KOPT-K1 (cell line): ENCODE data around the gene DGCR6L.
"Not testable (repeated sequence)": the region's sequence is repeated elsewhere in the genome, so short reads cannot be mapped to it uniquely, and the experiment has no call there.

Experiments
- H3K27ac ChIP-seq: fragments of 200-600 bp; sonication (generic); 2 replicates; pipeline ENCODE4 v1.5.1; 2016; ENCODE audit warnings: antibody characterized with exemption, mild to moderate bottlenecking, low read depth, low read length; ENCODE audit not compliant: poor library complexity, severe bottlenecking
- H3K36me3 ChIP-seq: fragments of 200-600 bp; sonication (generic); 2 replicates; pipeline ENCODE4 v1.5.1; 2017; ENCODE audit warnings: antibody characterized with exemption, mild to moderate bottlenecking, low read length, moderate library complexity; ENCODE audit not compliant: insufficient read depth
- H3K9me3 ChIP-seq: fragments of 200-600 bp; sonication (generic); 2 replicates; pipeline ENCODE4 v1.5.1; 2017; ENCODE audit warnings: antibody characterized with exemption, low read length, mild to moderate bottlenecking; ENCODE audit not compliant: insufficient read depth, poor library complexity, severe bottlenecking

Gene DGCR6L

GRCh38 chr22:20281473-20281872 lies 38.4 kb downstream of the DGCR6L start:
- not testable (repeated sequence) for H3K9me3 ChIP-seq, H3K27ac ChIP-seq, H3K36me3 ChIP-seq

GRCh38 chr22:20280866-20281265 lies 39.0 kb downstream of the DGCR6L start:
- no peaks in the 10 kb centered on the region for H3K36me3 ChIP-seq
- no peak overlapping the region for H3K27ac ChIP-seq
- H3K9me3 ChIP-seq, result no peaks in the 10 kb centered on the region

GRCh38 chr22:20280163-20280562 lies 39.7 kb downstream of the DGCR6L start:
- H3K9me3 ChIP-seq, H3K36me3 ChIP-seq, H3K27ac ChIP-seq: not testable (repeated sequence)

- Histone ChIP-seq H3K36me3 (no peaks in the 10 kb centered on the region), H3K9me3 (no peaks in the 10 kb centered on the region), H3K27ac (no peak overlapping the region)
Measured at GRCh38 chr22:20279662-20280134, 40.2 kb downstream of the DGCR6L start.

DNA sequence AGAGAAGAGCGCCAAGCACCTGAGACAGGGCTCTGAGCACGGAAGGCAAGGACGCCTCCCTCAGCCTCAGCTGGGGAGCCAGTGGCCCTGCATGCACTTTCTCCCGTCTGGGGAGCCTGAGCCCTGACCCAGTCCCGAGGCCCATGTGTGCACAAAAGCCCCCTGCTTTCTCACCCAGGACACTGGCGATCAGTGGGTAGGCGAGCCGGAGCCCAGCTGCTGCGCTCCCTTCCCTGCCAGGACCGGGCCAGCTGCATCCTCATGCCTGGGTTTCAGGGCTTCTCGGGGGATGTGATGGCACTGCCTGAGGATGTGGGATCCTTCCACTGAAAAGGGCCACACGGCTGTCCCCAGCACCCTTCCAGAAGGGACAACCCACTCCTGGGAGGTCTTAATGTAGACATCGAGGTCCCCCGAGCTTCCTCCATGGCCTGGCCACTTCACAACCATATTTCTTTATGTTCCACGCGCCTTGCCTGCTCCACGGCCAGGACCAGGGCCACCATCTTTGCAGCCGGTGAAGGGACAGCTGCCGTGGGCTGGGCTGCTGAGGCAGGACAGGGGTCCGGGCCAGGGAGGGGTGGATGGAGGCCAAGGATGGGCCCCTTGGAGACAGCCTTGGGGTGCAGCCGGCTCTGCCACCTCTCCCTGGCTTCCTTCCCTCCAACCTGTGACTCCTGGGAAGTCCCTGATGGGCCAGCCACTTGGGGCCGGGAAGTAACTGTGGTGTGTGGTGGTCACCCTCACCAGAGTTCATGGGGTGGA lies 41.0 kb downstream of the DGCR6L start:
- not testable (repeated sequence) for H3K27ac ChIP-seq, H3K36me3 ChIP-seq, H3K9me3 ChIP-seq

DNA sequence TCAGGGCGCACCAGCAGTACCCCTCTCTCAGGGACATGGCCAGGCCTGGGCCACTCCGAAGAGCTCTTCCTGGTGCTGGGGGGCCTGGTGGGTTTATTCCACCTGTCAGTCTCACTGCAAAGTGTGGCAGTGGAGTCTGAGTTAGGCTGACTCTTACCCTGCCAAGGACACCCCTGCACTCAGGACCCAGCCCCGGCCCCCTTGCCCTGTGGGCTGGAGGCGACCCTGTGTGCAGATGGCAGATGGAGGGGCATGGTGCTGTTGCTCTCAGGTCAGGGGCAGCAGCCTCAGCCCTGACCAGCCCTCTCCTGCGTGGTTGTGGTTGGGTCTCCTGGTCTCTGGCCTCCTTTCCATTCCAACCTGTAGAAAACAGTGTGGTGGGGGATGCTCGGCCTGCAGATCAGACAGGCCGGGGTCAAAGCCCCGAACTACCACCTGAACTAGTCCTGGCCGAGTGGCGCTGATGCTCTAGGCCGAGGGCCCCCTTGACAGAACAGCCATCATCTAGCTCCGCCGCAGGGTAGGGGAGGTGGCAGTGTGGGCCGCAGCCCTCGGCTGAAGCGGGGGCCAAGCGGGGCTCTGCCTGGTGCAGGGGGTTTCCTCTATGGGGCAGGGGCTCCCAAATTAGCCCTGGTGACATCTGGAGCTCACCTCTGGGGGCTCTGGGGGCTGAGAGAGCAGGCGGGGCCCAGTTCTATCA lies 41.8 kb downstream of the DGCR6L start:
- not testable (repeated sequence) for H3K9me3 ChIP-seq, H3K36me3 ChIP-seq, H3K27ac ChIP-seq

DNA sequence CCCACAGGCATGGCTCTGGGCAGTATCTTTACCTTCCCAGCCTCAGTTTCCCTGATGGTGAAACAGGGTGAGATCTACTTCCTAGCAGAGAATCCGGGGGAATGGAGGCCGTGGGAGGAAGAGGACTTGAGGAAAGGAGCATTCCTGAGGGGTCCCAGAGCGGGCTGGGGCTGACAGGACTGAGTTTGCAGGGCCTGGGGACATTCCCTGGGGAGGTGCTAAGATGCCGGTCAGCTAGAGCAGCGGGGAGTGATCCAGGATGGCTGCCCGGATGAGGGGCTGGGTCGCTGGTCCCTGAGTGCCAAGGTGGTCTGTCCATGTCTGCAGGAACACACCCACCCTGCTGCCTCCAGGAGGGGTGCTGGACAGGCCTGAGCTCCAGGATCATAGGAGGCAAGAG lies 43.4 kb downstream of the DGCR6L start:
- Histone ChIP-seq H3K9me3 (no peaks in the 10 kb centered on the region), H3K27ac (no peak overlapping the region), H3K36me3 (no peaks in the 10 kb centered on the region)

DNA sequence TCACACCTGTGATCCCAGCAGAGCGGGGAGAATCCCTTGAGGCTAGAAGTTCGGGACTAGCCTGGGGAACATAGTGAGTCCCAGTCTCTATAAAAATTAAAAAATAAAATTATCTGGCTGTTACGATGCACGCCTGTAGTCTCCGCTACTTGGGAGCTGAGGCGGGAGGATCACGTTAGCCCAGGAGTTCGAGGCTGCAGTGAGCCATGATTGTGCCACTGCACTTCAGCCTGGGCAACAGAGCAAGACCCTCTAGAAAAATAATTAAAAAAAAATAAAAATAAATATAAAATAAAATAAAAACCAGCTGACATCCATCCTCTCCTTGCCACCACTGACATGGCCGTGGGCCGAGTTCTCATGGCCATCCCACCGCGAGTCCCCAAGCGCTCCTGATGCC lies 44.0 kb downstream of the DGCR6L start:
- no peaks in the 10 kb centered on the region for H3K9me3 ChIP-seq
- no peaks in the 10 kb centered on the region for H3K36me3 ChIP-seq
- H3K27ac ChIP-seq, result no peak overlapping the region

DNA sequence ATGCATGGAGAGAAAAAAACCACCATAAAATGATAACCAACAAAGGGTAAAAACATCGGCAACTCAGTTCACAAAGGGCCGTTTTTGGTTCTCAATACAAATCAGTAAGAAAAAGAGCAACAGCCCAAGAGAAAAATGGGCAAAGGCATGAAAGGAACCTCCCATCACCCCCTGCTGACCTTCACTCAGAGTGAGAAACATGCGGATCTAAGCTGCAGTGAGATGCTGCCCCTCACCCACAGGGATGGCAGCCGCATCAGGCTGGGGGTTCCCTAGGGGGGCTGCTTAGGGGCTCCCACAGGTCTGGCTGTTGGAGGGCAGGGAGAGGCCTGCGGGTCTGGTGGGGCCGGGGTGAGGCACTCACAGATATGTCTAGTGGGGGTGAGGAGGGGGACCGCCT lies 44.5 kb downstream of the DGCR6L start:
- H3K36me3 ChIP-seq, H3K27ac ChIP-seq: not testable (repeated sequence)

DNA sequence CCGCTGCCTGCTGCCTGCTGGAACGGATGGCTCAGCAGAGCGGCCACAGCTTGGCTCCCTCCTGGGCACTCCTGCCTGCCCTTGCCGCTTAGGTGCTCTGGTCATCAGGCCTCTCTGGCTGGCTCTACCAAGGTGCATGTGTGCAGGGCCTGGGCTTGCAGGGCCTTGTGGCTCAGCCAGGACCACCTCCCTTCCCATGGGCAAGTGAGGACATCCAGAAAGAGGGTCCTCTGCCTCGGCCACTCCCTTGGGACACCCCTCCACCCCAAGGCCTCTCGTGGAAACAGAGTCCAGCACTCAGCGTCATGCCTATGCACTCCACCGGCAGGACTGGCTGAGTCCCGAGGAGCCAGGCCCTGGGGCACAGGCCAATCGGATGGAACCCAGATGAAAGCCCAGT lies 45.5 kb downstream of the DGCR6L start:
- H3K27ac ChIP-seq, H3K9me3 ChIP-seq, H3K36me3 ChIP-seq: not testable (repeated sequence)

More for the DNA sequence above, 44.5 kb downstream of the DGCR6L start:
- not testable (repeated sequence) for H3K9me3 ChIP-seq

DNA sequence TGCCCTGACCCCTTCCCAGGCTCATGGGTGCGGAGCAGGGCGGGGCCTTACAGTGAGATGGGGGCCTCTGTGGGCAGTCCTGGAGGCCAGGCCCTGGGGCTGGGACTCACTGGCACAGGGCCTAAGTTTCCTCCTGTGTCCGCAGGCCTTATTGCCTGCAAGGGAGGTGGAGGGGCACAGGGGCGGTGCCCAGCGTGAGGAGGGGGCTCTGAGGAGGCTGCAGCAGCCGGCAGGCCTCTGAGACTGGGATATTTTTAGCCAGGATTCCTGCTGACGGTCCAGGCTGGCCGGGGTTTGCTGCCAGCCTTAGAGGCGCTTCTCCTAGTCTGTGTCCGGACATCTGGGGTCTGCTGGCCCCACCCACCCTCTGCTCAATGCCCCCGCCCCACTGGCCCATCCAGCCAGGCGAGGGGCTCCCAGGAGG lies 46.1 kb downstream of the DGCR6L start:
- Histone ChIP-seq H3K27ac (no peak overlapping the region), H3K9me3 (no peaks in the 10 kb centered on the region), H3K36me3 (no peaks in the 10 kb centered on the region)

- H3K36me3 ChIP-seq, result no peaks in the 10 kb centered on the region
- no peak overlapping the region for H3K27ac ChIP-seq
- no peaks in the 10 kb centered on the region for H3K9me3 ChIP-seq
Measured at GRCh38 chr22:20272700-20273099, 47.2 kb downstream of the DGCR6L start.

- Histone ChIP-seq H3K36me3 (no peaks in the 10 kb centered on the region), H3K9me3 (no peaks in the 10 kb centered on the region), H3K27ac (no peak overlapping the region)
Measured at GRCh38 chr22:20272174-20272573, 47.7 kb downstream of the DGCR6L start.

- no peak overlapping the region for H3K27ac ChIP-seq
- no peaks in the 10 kb centered on the region for H3K9me3 ChIP-seq
- H3K36me3 ChIP-seq, result no peaks in the 10 kb centered on the region
Measured at GRCh38 chr22:20271114-20271994, 48.5 kb downstream of the DGCR6L start.
